HepG2 (cell line): ENCODE measurements around the gene DCP2. TPM values are rescaled to one million over a fixed set of nuclear protein-coding genes. Genes with fewer than 3 reads are reported as not detected.

ENCODE experiments used
- ATF1 ChIP-seq: IDR thresholded peaks from 2 replicates; pipeline ENCODE4 v1.6.1; 2016; ENCODE audit warnings: mild to moderate bottlenecking, control low read depth
- GATAD2A ChIP-seq: IDR thresholded peaks from 2 replicates; pipeline ENCODE4 v1.6.1; 2016
- HDAC1 ChIP-seq: sonication (generic); formaldehyde crosslinking; IDR thresholded peaks from 2 replicates; pipeline ENCODE4 v1.5.1; 2020; ENCODE audit warnings: mild to moderate bottlenecking, missing genetic modification reagents
- HNRNPLL ChIP-seq: fragments of 200-400 bp; formaldehyde crosslinking; IDR thresholded peaks from 2 replicates; pipeline ENCODE4 v1.6.1; 2017; ENCODE audit warnings: mild to moderate bottlenecking, low read depth, low read length; ENCODE audit not compliant: poor library complexity, severe bottlenecking
- NCOR1 ChIP-seq: fragments of 200-600 bp; sonication (generic); IDR thresholded peaks from 2 replicates; pipeline ENCODE4 v1.7.0; 2017; ENCODE audit warnings: antibody characterized with exemption, low read length, borderline replicate concordance
- NFE2 ChIP-seq: sonication (generic); formaldehyde crosslinking; IDR thresholded peaks from 2 replicates; pipeline ENCODE4 v1.4.0; 2020; ENCODE audit warnings: missing genetic modification reagents
- NR1H2 ChIP-seq: sonication (generic); formaldehyde crosslinking; IDR thresholded peaks from 2 replicates; pipeline ENCODE4 v1.8.1; 2022; ENCODE audit warnings: low read depth, missing genetic modification reagents, borderline replicate concordance
- SYNCRIP ChIP-seq: fragments of 200-400 bp; formaldehyde crosslinking; IDR thresholded peaks from 2 replicates; pipeline ENCODE4 v1.6.1; 2018; ENCODE audit warnings: mild to moderate bottlenecking, low read depth, low read length; ENCODE audit not compliant: insufficient read depth
- TARDBP ChIP-seq: sonication (generic); formaldehyde crosslinking; IDR thresholded peaks from 2 replicates; pipeline ENCODE4 v1.8.0; 2022; ENCODE audit warnings: mild to moderate bottlenecking, missing genetic modification reagents
- ZNF180 ChIP-seq: sonication (generic); formaldehyde crosslinking; IDR thresholded peaks from 2 replicates; pipeline ENCODE4 v1.4.0; 2020; ENCODE audit warnings: low read depth, missing genetic modification reagents, borderline replicate concordance
- ZNF432 ChIP-seq: sonication (generic); formaldehyde crosslinking; IDR thresholded peaks from 2 replicates; pipeline ENCODE4 v1.5.0; 2020; ENCODE audit warnings: missing genetic modification reagents, mild to moderate bottlenecking, borderline replicate concordance
- ZNF614 ChIP-seq: IDR thresholded peaks from 2 replicates; pipeline ENCODE4 v1.6.1; 2018; ENCODE audit warnings: missing biosample characterization, missing genetic modification reagents, inconsistent platforms, borderline replicate concordance
- ZNF615 ChIP-seq: sonication (generic); formaldehyde crosslinking; IDR thresholded peaks from 2 replicates; pipeline ENCODE4 v1.5.0; 2020; ENCODE audit warnings: mild to moderate bottlenecking, missing genetic modification reagents, borderline replicate concordance
- ZNF776 ChIP-seq: sonication (generic); formaldehyde crosslinking; IDR thresholded peaks from 2 replicates; pipeline ENCODE4 v1.4.0; 2020; ENCODE audit warnings: mild to moderate bottlenecking, missing genetic modification reagents
- ZNF839 ChIP-seq: sonication (generic); formaldehyde crosslinking; IDR thresholded peaks from 2 replicates; pipeline ENCODE4 v1.4.0; 2020; ENCODE audit warnings: missing genetic modification reagents, mild to moderate bottlenecking, borderline replicate concordance
- polyA plus RNA-seq, 8 experiments: library from polyadenylated mRNA; depleted of rRNA in 3 of 8; stranded (reverse) in 7 of 8; unstranded in 1 of 8; fragments of >200 nt; fragmentation: Illumina TruSeq in 4 of 8; extraction: Trizol in 4 of 8; gene quantifications; 2 replicates each; pipeline versions ENCODE4 v1.2.1 to v1.2.3, GENCODE V29; 2011 to 2016; ENCODE audit warnings: low read depth in 4 of 8, missing spikeins in 1 of 8, mixed read lengths in 1 of 8; ENCODE audit not compliant: insufficient read depth in 1 of 8
- total RNA-seq, 5 experiments: library from RNA; depleted of rRNA; stranded (reverse); fragments of >200 nt; fragmentation: Illumina TruSeq; extraction: Trizol; gene quantifications; 2 replicates each; pipeline ENCODE4 v1.2.3, GENCODE V29; 2016; ENCODE audit warnings: low read depth in 1 of 5
- TF ChIP-seq, protein P1 (sequence below): sonication (generic); formaldehyde crosslinking; IDR thresholded peaks from 2 replicates; pipeline ENCODE4 v1.8.0; 2022; ENCODE audit warnings: mild to moderate bottlenecking, missing genetic modification reagents, moderate library complexity
- TF ChIP-seq, protein P2 (sequence below): sonication (generic); formaldehyde crosslinking; IDR thresholded peaks from 2 replicates; pipeline ENCODE4 v1.5.0; 2020; ENCODE audit warnings: missing genetic modification reagents, mild to moderate bottlenecking, borderline replicate concordance
- TF ChIP-seq, protein P3 (sequence below): fragments of 450-650 bp; IDR thresholded peaks from 2 replicates; pipeline ENCODE4 v1.6.1; 2016
- TF ChIP-seq, protein P4 (sequence below): sonication (generic); formaldehyde crosslinking; IDR thresholded peaks from 2 replicates; pipeline ENCODE4 v1.8.0; 2022; ENCODE audit warnings: missing genetic modification reagents, mild to moderate bottlenecking, moderate library complexity, borderline replicate concordance
- TF ChIP-seq, protein P5 (sequence below): sonication (generic); formaldehyde crosslinking; IDR thresholded peaks from 2 replicates; pipeline ENCODE4 v1.8.1; 2023; ENCODE audit warnings: mild to moderate bottlenecking, missing genetic modification reagents

DCP2 gene
- total and polyA plus RNA-seq, 2 of the 13 experiments (the other 11 are each of a cell fraction or from before 2014, with no cell fraction given): 16.2 to 63.4 TPM

DNA sequence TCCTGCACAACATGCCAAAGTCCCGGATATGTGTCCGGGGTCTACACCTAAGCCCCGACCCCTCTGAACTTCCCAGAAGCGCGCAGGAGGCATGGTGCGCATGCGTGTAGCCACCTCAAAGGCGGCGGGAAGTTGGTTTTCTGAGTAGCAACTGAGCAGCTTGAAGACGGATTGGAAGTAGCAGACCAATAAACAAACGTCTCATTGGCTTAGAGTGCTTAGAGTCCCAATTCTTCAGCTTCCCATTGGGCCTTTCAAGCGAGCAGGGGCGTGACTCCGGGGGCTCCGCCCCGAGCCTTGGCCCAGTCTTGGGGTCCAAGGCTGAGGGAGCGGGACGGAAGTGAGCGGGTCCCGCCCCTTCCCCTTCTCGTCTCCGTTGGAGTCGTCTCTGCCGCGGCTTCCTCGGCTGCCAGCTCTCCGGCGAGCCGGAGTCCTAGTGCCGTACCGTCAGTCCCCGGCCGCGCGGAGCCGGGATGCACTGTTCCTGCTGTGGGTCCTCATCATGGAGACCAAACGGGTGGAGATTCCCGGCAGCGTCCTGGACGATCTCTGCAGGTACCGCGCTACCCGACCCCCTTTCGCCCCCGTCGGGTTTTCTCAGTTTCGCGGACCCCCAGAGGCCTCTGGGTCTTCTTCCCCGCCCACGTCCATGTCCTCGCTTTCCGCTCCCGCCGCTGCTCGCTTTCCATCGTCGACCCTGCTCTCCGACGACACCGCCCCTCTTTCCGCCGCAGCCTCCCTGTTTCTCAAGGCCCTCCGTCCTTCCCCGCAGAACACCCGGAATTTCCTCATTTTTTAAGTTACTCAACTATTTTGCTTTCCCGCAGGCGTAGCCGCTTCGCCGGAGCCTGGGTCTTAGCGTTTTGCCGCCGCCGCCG is at the start of gene DCP2 (continued):
- TF ChIP-seq ATF1 (CRISPR knock-in tag) (0 out of 2 replicates have a peak, but pooled peaks have one; percentile 43), ZNF776 (CRISPR knock-in tag) (peak; percentile 49; the same call in 1 of the 2 replicates), TARDBP (peak; percentile 26; the same call in 1 of the 2 replicates), ZNF839 (CRISPR knock-in tag) (peak; percentile 32; the same call in 1 of the 2 replicates), NR1H2 (no peak), SYNCRIP (no peak), ZNF615 (no peak), HNRNPLL (peak; percentile 53), GATAD2A (CRISPR knock-in tag) (peak; percentile 74), NCOR1 (no peak), ZNF432 (CRISPR knock-in tag) (no peak), ZNF180 (CRISPR knock-in tag) (no peak), HDAC1 (CRISPR knock-in tag) (peak; percentile 67), NFE2 (no peak; the same call in 1 of the 2 replicates), ZNF614 (0 out of 2 replicates have a peak, but pooled peaks have one; percentile 16)
- TF ChIP-seq, protein P1, sequence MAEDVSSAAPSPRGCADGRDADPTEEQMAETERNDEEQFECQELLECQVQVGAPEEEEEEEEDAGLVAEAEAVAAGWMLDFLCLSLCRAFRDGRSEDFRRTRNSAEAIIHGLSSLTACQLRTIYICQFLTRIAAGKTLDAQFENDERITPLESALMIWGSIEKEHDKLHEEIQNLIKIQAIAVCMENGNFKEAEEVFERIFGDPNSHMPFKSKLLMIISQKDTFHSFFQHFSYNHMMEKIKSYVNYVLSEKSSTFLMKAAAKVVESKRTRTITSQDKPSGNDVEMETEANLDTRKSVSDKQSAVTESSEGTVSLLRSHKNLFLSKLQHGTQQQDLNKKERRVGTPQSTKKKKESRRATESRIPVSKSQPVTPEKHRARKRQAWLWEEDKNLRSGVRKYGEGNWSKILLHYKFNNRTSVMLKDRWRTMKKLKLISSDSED (CRISPR knock-in tag): no peak
- TF ChIP-seq, protein P2, sequence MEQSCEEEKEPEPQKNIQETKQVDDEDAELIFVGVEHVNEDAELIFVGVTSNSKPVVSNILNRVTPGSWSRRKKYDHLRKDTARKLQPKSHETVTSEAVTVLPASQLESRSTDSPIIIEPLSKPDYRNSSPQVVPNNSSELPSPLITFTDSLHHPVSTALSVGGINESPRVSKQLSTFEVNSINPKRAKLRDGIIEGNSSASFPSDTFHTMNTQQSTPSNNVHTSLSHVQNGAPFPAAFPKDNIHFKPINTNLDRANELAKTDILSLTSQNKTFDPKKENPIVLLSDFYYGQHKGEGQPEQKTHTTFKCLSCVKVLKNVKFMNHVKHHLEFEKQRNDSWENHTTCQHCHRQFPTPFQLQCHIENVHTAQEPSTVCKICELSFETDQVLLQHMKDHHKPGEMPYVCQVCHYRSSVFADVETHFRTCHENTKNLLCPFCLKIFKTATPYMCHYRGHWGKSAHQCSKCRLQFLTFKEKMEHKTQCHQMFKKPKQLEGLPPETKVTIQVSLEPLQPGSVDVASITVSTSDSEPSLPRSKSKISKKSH (CRISPR knock-in tag): no peak; the same call in 1 of the 2 replicates
- TF ChIP-seq, protein P3, sequence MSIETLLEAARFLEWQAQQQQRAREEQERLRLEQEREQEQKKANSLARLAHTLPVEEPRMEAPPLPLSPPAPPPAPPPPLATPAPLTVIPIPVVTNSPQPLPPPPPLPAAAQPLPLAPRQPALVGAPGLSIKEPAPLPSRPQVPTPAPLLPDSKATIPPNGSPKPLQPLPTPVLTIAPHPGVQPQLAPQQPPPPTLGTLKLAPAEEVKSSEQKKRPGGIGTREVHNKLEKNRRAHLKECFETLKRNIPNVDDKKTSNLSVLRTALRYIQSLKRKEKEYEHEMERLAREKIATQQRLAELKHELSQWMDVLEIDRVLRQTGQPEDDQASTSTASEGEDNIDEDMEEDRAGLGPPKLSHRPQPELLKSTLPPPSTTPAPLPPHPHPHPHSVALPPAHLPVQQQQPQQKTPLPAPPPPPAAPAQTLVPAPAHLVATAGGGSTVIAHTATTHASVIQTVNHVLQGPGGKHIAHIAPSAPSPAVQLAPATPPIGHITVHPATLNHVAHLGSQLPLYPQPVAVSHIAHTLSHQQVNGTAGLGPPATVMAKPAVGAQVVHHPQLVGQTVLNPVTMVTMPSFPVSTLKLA: no peak
- TF ChIP-seq, protein P4, sequence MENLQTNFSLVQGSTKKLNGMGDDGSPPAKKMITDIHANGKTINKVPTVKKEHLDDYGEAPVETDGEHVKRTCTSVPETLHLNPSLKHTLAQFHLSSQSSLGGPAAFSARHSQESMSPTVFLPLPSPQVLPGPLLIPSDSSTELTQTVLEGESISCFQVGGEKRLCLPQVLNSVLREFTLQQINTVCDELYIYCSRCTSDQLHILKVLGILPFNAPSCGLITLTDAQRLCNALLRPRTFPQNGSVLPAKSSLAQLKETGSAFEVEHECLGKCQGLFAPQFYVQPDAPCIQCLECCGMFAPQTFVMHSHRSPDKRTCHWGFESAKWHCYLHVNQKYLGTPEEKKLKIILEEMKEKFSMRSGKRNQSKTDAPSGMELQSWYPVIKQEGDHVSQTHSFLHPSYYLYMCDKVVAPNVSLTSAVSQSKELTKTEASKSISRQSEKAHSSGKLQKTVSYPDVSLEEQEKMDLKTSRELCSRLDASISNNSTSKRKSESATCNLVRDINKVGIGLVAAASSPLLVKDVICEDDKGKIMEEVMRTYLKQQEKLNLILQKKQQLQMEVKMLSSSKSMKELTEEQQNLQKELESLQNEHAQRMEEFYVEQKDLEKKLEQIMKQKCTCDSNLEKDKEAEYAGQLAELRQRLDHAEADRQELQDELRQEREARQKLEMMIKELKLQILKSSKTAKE (CRISPR knock-in tag): no peak
- TF ChIP-seq, protein P5, sequence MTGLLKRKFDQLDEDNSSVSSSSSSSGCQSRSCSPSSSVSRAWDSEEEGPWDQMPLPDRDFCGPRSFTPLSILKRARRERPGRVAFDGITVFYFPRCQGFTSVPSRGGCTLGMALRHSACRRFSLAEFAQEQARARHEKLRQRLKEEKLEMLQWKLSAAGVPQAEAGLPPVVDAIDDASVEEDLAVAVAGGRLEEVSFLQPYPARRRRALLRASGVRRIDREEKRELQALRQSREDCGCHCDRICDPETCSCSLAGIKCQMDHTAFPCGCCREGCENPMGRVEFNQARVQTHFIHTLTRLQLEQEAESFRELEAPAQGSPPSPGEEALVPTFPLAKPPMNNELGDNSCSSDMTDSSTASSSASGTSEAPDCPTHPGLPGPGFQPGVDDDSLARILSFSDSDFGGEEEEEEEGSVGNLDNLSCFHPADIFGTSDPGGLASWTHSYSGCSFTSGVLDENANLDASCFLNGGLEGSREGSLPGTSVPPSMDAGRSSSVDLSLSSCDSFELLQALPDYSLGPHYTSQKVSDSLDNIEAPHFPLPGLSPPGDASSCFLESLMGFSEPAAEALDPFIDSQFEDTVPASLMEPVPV (CRISPR knock-in tag): no peak
